CD14-positive monocyte (primary cell): ENCODE results near the gene MR1. TPM values are rescaled to one million over a fixed set of nuclear protein-coding genes. Genes with fewer than 3 reads are reported as not detected.

Experiments used
- DNase-seq, 3 donors: peaks; one replicate each; pipeline ENCODE4 v3.0.0-alpha.2; 2011 to 2022
- H2AFZ ChIP-seq: 2 replicates; pipeline ENCODE4 v1.6.0; 2012; ENCODE audit warnings: mild to moderate bottlenecking, low read depth, low read length, inconsistent platforms; ENCODE audit not compliant: insufficient read depth, poor library complexity, severe bottlenecking
- H3K27ac ChIP-seq, 2 donors: 1 replicate in 1 of 2; 2 replicates in 1 of 2; pipeline ENCODE4 v1.5.1; 2012 to 2013; ENCODE audit warnings: low read length in 2 of 2, control low read depth in 1 of 2, inconsistent platforms in 1 of 2, low read depth in 1 of 2, mild to moderate bottlenecking in 1 of 2
- H3K27me3 ChIP-seq, 2 donors: one replicate each; pipeline versions ENCODE4 v1.6.0 to v1.6.1; 2011 to 2013; ENCODE audit warnings: low read length in 2 of 2; ENCODE audit not compliant: control insufficient read depth in 2 of 2, insufficient read depth in 2 of 2
- H3K36me3 ChIP-seq, 2 donors: replicated peaks in 1 of 2; 1 replicate in 1 of 2; 2 replicates in 1 of 2; pipeline versions ENCODE4 v1.5.1 to v1.6.1; 2012 to 2013; ENCODE audit warnings: low read length in 2 of 2, control low read depth in 1 of 2, inconsistent platforms in 1 of 2, mild to moderate bottlenecking in 1 of 2; ENCODE audit not compliant: insufficient read depth in 2 of 2, control insufficient read depth in 1 of 2
- H3K4me1 ChIP-seq, 2 donors: 1 replicate in 1 of 2; 2 replicates in 1 of 2; pipeline versions ENCODE4 v1.5.1 to v1.6.1; 2012 to 2013; ENCODE audit warnings: low read length in 2 of 2, control low read depth in 1 of 2, inconsistent platforms in 1 of 2, mild to moderate bottlenecking in 1 of 2, moderate library complexity in 1 of 2; ENCODE audit not compliant: insufficient read depth in 2 of 2, control insufficient read depth in 1 of 2
- H3K4me2 ChIP-seq: replicated peaks from 2 replicates; pipeline ENCODE3; 2012; ENCODE audit warnings: low read length, moderate library complexity, mild to moderate bottlenecking; ENCODE audit not compliant: poor library complexity, severe bottlenecking; ENCODE audit errors: extremely low read depth
- H3K4me3 ChIP-seq, 3 experiments: fragments of 200-600 bp in 1 of 3; sonication (generic) in 1 of 3; replicated peaks in 1 of 3; 1 replicate in 2 of 3; 2 replicates in 1 of 3; pipeline ENCODE4 v1.5.1; 2011 to 2013; ENCODE audit warnings: low read length in 3 of 3, mild to moderate bottlenecking in 3 of 3, control low read depth in 2 of 3, low read depth in 2 of 3, inconsistent platforms in 1 of 3, moderate library complexity in 1 of 3
- H3K79me2 ChIP-seq: 2 replicates; pipeline ENCODE4 v1.6.0; 2012; ENCODE audit warnings: mild to moderate bottlenecking, control low read depth, inconsistent platforms, low read length, moderate library complexity; ENCODE audit not compliant: insufficient read depth
- H3K9ac ChIP-seq: 2 replicates; pipeline ENCODE4 v1.6.0; 2017; ENCODE audit warnings: low read length, mild to moderate bottlenecking; ENCODE audit not compliant: insufficient read depth, poor library complexity, severe bottlenecking
- H3K9me3 ChIP-seq, 2 donors: replicated peaks in 1 of 2; 1 replicate in 1 of 2; 2 replicates in 1 of 2; pipeline versions ENCODE4 v1.5.1 to v1.6.1; 2012 to 2013; ENCODE audit warnings: low read length in 2 of 2, control low read depth in 1 of 2; ENCODE audit not compliant: control insufficient read depth in 1 of 2, insufficient read depth in 1 of 2
- H4K20me1 ChIP-seq: 2 replicates; pipeline ENCODE4 v1.6.0; 2012; ENCODE audit warnings: mild to moderate bottlenecking, low read length, control low read depth, moderate library complexity; ENCODE audit not compliant: insufficient read depth
- H3K27ac Mint-ChIP-seq, 7 donors: one replicate each; pipeline ENCODE4 v1.8.0; 2020; ENCODE audit warnings: mild to moderate bottlenecking in 7 of 7, mixed read lengths in 7 of 7, moderate library complexity in 6 of 7, inconsistent platforms in 2 of 7
- H3K27me3 Mint-ChIP-seq, 3 donors: one replicate each; pipeline ENCODE4 v1.8.0; 2021 to 2022; ENCODE audit warnings: low read depth in 3 of 3, mild to moderate bottlenecking in 3 of 3, mixed read lengths in 3 of 3, moderate library complexity in 3 of 3, inconsistent platforms in 1 of 3
- H3K36me3 Mint-ChIP-seq, 2 donors: one replicate each; pipeline ENCODE4 v1.8.0; 2020; ENCODE audit warnings: mixed read lengths in 2 of 2, inconsistent platforms in 1 of 2, mild to moderate bottlenecking in 1 of 2
- H3K4me1 Mint-ChIP-seq: one replicate; pipeline ENCODE4 v1.8.0; 2020; ENCODE audit warnings: mild to moderate bottlenecking, mixed read lengths
- H3K4me3 Mint-ChIP-seq, 2 donors: one replicate each; pipeline ENCODE4 v1.8.0; 2020; ENCODE audit warnings: mild to moderate bottlenecking in 2 of 2, mixed read lengths in 2 of 2, moderate library complexity in 1 of 2
- H3K9me3 Mint-ChIP-seq, 7 donors: one replicate each; pipeline ENCODE4 v1.8.0; 2020 to 2022; ENCODE audit warnings: mixed read lengths in 7 of 7, mild to moderate bottlenecking in 6 of 7, moderate library complexity in 6 of 7, inconsistent platforms in 2 of 7
- WGBS: methylation state at CpG from one replicate; pipeline ENCODE4 v1.1.5; 2013; ENCODE audit warnings: missing lambda C conversion rate; ENCODE audit not compliant: insufficient coverage; 5-methylcytosine and 5-hydroxymethylcytosine counted together
- intact Hi-C, 2 donors: fragments of 100-400 bp; cut with micrococcal nuclease; formaldehyde crosslinking; loops; one replicate each; pipeline versions ENCODE4 v1.15.0 to v1.15.1; 2023
- polyA plus RNA-seq, 3 donors: library from polyadenylated mRNA; depleted of rRNA in 1 of 3; unstranded in 2 of 3; stranded (reverse) in 1 of 3; fragments of 300-500 nt in 2 of 3; fragments of >200 nt in 1 of 3; fragmentation: Illumina TruSeq in 2 of 3; gene quantifications; 1 replicate in 2 of 3; 2 replicates in 1 of 3; pipeline ENCODE4 v1.2.3, GENCODE V29; 2012 to 2021
- TF ChIP-seq, protein P1 (sequence below): fragments of 200-600 bp; IDR thresholded peaks from one replicate; pipeline ENCODE4 v1.8.0; 2022; ENCODE audit warnings: antibody characterized with exemption, mild to moderate bottlenecking

Gene MR1
- polyA plus RNA-seq, 3 donors, result 17.7 to 46.9 (median 40.9) TPM

DNA sequence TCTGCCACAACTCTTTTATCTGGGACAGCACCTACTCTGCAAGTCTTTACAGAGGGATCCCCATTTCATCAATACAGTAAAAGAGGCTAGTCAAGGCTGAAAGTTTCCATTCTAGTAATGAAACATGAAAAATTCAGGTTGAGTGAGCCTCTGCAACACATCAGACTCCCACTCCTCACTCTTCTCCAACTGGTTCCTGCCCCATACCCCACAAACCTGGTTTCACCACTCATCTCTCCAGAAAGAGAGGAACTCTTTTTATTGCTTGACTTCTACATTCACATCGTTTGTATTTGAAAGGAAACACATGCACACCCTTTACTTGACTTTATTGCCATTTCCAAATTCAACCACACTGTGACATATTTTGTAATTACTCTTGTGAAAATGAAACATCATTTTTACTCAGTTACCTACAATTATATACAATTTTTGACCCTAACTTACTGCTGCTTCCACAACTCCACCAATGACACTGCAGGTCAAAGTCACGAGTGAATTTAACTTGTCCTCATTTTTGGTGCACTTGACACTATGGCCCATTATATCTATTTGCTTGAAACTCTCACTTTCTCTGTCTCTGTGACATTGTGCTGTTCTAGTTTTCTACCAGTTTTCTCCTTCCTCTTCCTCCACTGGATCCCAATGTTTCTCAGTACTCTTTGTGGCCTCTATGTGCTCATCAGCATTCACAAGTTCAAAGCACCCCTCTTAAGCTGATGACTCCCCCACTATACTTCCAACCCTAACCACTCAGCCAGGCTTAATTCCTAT is 19.1 kb upstream of the MR1 start:
- Mint-ChIP-seq H3K4me1 (peaks cover 24% of the 10 kb centered on the region), H3K36me3 (peaks cover 20 to 21% of the 10 kb centered on the region in 2 donors)
- peak overlapping the region; percentile 22 to 89 for H3K27ac ChIP-seq

DNA sequence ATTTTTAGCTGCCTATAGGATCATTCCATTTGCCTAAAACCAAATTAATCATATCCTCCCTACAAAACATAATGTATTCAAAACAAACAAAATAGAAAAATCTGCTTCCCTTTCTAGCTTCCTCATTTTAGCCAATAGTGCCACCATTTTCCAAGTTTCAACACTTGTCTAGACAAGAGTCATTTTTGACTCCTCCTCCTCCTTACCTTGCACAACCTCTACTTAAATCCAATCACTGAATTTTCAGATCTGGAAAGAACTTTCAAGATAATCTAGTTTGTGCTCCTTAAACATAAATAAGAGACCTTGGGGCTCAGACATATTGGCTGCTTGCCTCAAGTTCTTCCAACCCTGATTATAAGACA is 18.6 kb upstream of the MR1 start:
- Histone ChIP-seq H3K4me1 (peaks cover 69 to 79% of the 10 kb centered on the region in 2 donors), H3K9me3 (no peaks in the 10 kb centered on the region), H3K4me2 (peak overlapping the region; percentile 63), H3K4me3 (peak overlapping the region in 1 of 3 experiments; percentile 50), H3K36me3 (peaks cover 2 to 9% of the 10 kb centered on the region in 2 donors), H3K79me2 (peaks cover 91% of the 10 kb centered on the region), H2AFZ (no peak overlapping the region), H3K9ac (peak overlapping the region; percentile 21), H4K20me1 (peaks cover 80% of the 10 kb centered on the region), H3K27ac (peak overlapping the region in 1 of 2 donors; percentile 89), H3K27me3 (no peaks in the 10 kb centered on the region)
- H3K27me3 Mint-ChIP-seq, result peaks cover 0 to 2% (median 0%) of the 10 kb centered on the region in 3 donors
- no peaks in the 10 kb centered on the region for H3K9me3 Mint-ChIP-seq
- no peak overlapping the region for H3K4me3 Mint-ChIP-seq
- H3K36me3 Mint-ChIP-seq, result peaks cover 20 to 21% of the 10 kb centered on the region in 2 donors
- intact Hi-C loops, result loop anchor here in 1 of 2 donors (10.0 kb wide), 1 partner anchor 380 kb away; the partner anchor contains the start of gene XPR1
- H3K27ac Mint-ChIP-seq, result no peak overlapping the region
- peaks cover 20% of the 10 kb centered on the region for H3K4me1 Mint-ChIP-seq
- TF ChIP-seq, protein P1, sequence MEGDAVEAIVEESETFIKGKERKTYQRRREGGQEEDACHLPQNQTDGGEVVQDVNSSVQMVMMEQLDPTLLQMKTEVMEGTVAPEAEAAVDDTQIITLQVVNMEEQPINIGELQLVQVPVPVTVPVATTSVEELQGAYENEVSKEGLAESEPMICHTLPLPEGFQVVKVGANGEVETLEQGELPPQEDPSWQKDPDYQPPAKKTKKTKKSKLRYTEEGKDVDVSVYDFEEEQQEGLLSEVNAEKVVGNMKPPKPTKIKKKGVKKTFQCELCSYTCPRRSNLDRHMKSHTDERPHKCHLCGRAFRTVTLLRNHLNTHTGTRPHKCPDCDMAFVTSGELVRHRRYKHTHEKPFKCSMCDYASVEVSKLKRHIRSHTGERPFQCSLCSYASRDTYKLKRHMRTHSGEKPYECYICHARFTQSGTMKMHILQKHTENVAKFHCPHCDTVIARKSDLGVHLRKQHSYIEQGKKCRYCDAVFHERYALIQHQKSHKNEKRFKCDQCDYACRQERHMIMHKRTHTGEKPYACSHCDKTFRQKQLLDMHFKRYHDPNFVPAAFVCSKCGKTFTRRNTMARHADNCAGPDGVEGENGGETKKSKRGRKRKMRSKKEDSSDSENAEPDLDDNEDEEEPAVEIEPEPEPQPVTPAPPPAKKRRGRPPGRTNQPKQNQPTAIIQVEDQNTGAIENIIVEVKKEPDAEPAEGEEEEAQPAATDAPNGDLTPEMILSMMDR, result no peak
- DNase-seq, result peak; percentile 92 to 98 (median 94)

More for the DNA sequence above, 19.1 kb upstream of the MR1 start:
- Mint-ChIP-seq H3K27me3 (peaks cover 0 to 2% (median 0%) of the 10 kb centered on the region in 3 donors), H3K4me3 (no peak overlapping the region), H3K9me3 (no peaks in the 10 kb centered on the region), H3K27ac (no peak overlapping the region)
- Histone ChIP-seq H3K9me3 (no peaks in the 10 kb centered on the region), H4K20me1 (peaks cover 80% of the 10 kb centered on the region), H3K4me2 (peak overlapping the region; percentile 63), H3K27me3 (no peaks in the 10 kb centered on the region), H3K4me3 (peak overlapping the region in 2 of 3 experiments; percentile 10 to 50), H3K36me3 (peaks cover 2 to 9% of the 10 kb centered on the region in 2 donors), H3K79me2 (peaks cover 91% of the 10 kb centered on the region), H2AFZ (no peak overlapping the region), H3K4me1 (peaks cover 75 to 83% of the 10 kb centered on the region in 2 donors), H3K9ac (peak overlapping the region; percentile 21)
- WGBS, result 27% methylated on average over 1 of the region's 2 CpGs
- peak in 2 of 3 donors; percentile 11 to 66 for DNase-seq
- intact Hi-C loops, result loop anchor here in 1 of 2 donors (10.0 kb wide), 1 partner anchor 380 kb away; the partner anchor contains the start of gene XPR1
- TF ChIP-seq, protein P1, result no peak
